Liver (tissue), 3 donors: ENCODE data around the gene TP63.
"Not testable (repeated sequence)": the region's sequence is repeated elsewhere in the genome, so short reads cannot be mapped to it uniquely, and the experiment has no call there.

Source experiments
- ATF3 ChIP-seq: IDR thresholded peaks from 2 replicates; pipeline ENCODE4 v1.6.1; 2016; ENCODE audit warnings: antibody characterized with exemption
- CTCF ChIP-seq: fragments of 150-350 bp; IDR thresholded peaks from 2 replicates; pipeline ENCODE4 v1.5.1; 2017; ENCODE audit warnings: improper control_type of control experiment, low read depth, low read length; ENCODE audit not compliant: missing input control
- EGR1 ChIP-seq, 2 donors: IDR thresholded peaks; 2 replicates each; pipeline ENCODE4 v1.6.1; 2016 to 2018; ENCODE audit warnings: antibody characterized with exemption in 2 of 2, low read depth in 2 of 2
- HNF4G ChIP-seq: IDR thresholded peaks from 2 replicates; pipeline ENCODE4 v1.6.1; 2016; ENCODE audit warnings: antibody characterized with exemption
- JUND ChIP-seq, 2 donors: IDR thresholded peaks; 2 replicates each; pipeline ENCODE4 v1.6.1; 2016; ENCODE audit warnings: antibody characterized with exemption in 2 of 2
- RAD21 ChIP-seq, 2 donors: IDR thresholded peaks; 2 replicates each; pipeline ENCODE4 v1.6.1; 2016; ENCODE audit warnings: antibody characterized with exemption in 2 of 2, mild to moderate bottlenecking in 2 of 2
- REST ChIP-seq: IDR thresholded peaks from 2 replicates; pipeline ENCODE4 v1.6.1; 2016; ENCODE audit warnings: antibody characterized with exemption, mild to moderate bottlenecking
- TAF1 ChIP-seq: conservative IDR thresholded peaks from 2 replicates; pipeline ENCODE4 v1.6.1; 2016; ENCODE audit warnings: antibody characterized with exemption, mild to moderate bottlenecking
- YY1 ChIP-seq: IDR thresholded peaks from 2 replicates; pipeline ENCODE4 v1.6.1; 2016; ENCODE audit warnings: antibody characterized with exemption, mild to moderate bottlenecking
- donor health status: healthy.
- donor health status: healthy.

- not testable (repeated sequence) for TF ChIP-seq CTCF; REST; TAF1; HNF4G; RAD21 (IDR thresholded peaks at IDR 0.05); JUND (IDR thresholded peaks at IDR 0.05); EGR1 (IDR thresholded peaks at IDR 0.05; ENCODE audit: low read depth in 2 of 2); YY1; ATF3
Observed at GRCh38 chr3:189672346-189672745, 41.2 kb downstream of the TP63 start.
